ENCODE measurements around the gene AOC1. TPM values are rescaled to one million over a fixed set of nuclear protein-coding genes. Genes with fewer than 3 reads are reported as not detected.

Gene AOC1
- total and polyA plus RNA-seq, 4 donors = 0.01 to 0.08 TPM; not detected in 2

DNA sequence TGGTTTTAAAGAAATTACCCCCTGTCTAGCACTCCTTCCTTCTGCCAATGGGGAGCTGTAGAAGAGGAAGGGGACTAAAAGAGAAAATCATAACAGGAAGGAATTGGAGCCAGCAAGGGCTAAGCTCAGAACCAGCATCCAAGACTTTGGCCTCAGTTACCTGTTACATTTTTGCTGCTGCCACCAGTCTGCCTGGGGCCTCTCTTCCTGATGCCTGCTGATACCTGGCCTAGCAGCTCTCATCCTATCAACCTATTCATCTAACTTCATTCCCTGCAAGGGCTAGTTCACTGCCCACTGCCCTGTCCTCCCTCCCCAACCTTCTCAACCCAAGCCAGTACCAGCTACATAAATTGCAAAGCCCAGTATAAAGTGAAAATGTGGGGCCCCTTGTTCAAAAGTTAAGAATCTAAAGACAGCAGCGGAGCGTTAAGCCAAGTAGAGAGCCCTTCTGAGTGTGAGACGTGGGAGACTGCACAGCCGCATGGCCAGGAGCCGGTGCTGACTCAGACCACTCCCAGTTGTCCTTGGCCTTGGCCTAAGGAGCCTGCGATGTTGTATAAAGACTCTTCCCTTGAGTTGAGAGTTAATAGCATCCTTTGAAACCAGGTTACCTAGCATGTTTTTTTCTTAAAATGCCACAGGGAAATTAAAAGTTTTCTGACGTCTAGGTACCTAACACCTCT, 13.2 kb upstream of the AOC1 start (continued):
- TF ChIP-seq, protein P1, sequence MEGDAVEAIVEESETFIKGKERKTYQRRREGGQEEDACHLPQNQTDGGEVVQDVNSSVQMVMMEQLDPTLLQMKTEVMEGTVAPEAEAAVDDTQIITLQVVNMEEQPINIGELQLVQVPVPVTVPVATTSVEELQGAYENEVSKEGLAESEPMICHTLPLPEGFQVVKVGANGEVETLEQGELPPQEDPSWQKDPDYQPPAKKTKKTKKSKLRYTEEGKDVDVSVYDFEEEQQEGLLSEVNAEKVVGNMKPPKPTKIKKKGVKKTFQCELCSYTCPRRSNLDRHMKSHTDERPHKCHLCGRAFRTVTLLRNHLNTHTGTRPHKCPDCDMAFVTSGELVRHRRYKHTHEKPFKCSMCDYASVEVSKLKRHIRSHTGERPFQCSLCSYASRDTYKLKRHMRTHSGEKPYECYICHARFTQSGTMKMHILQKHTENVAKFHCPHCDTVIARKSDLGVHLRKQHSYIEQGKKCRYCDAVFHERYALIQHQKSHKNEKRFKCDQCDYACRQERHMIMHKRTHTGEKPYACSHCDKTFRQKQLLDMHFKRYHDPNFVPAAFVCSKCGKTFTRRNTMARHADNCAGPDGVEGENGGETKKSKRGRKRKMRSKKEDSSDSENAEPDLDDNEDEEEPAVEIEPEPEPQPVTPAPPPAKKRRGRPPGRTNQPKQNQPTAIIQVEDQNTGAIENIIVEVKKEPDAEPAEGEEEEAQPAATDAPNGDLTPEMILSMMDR (IDR thresholded peaks at IDR 0.05; ENCODE audit: low read depth, low read length, missing input control) = no peak
- TF ChIP-seq HNF4G (IDR thresholded peaks at IDR 0.05) (no peak), RAD21 (IDR thresholded peaks at IDR 0.05) (no peak)
- TF ChIP-seq, protein P2, sequence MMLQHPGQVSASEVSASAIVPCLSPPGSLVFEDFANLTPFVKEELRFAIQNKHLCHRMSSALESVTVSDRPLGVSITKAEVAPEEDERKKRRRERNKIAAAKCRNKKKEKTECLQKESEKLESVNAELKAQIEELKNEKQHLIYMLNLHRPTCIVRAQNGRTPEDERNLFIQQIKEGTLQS (IDR thresholded peaks at IDR 0.05) = no peak

DNA sequence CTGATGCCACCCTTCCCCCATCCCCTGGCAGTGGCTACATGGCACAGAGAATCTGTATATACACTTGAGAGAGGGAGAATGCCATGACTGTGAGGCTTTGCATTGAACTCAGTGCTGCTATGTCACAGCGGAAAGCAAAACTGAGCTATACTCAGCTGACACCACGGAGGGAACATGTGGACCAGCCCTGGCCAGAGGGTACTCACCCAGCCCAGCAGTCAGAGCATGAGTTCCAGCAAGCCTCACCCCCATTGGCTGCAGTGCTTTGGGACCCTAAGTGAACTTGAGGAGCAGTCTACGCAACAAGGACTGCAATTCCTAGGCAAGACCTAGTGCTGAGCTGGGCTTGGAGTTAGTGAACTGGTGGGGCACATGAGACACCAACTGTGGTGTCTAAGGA, 10.3 kb upstream of the AOC1 start:
- no peak for DNase-seq (ENCODE audit: low spot score)
- 96% methylated on average over 3 of the region's 3 CpGs for WGBS

DNA sequence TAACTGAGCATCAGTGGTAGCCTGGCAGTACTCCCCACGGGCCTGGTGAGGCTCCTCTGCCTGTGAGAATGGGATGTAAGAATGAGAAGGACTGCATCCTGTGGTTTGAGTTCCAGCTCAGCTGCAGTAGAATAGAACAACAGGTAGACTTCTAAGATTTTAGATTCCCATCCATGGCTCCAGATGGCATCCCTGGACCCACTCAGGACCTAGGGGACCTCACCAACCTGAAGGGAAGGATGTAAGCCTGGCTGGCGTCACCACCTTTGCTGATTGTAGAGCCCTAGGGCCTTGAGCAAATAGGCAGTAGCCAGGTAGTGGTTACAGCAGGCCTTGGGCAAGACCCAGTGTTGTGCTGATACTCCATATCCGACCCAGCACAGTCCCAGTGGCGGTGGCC, 9.6 kb upstream of the AOC1 start:
- WGBS = 69% methylated on average over 4 of the region's 4 CpGs
- peaks cover 0 to 8% (median 0%) of the 10 kb centered on the region in 4 donors for H3K9me3 ChIP-seq (ENCODE audit: control insufficient read depth in 4 of 4, low read length in 3 of 4)
- DNase-seq (ENCODE audit: low spot score) = no peak
- no peaks in the 10 kb centered on the region for H3K4me1 ChIP-seq (ENCODE audit: control insufficient read depth in 4 of 4, insufficient read depth in 4 of 4, low read length in 3 of 4)
- H3K9ac ChIP-seq (ENCODE audit: low read depth in 1 of 2, low read length in 2 of 2) = no peak overlapping the region
- no peaks in the 10 kb centered on the region for H3K27me3 ChIP-seq (ENCODE audit: control insufficient read depth in 4 of 4, insufficient read depth in 4 of 4, low read length in 3 of 4)
- H3K4me3 ChIP-seq (ENCODE audit: low read depth in 1 of 3, low read length in 3 of 3) = no peak overlapping the region
- no peaks in the 10 kb centered on the region for H3K36me3 ChIP-seq (ENCODE audit: control insufficient read depth in 4 of 4, insufficient read depth in 3 of 4, low read depth in 1 of 4, low read length in 3 of 4)
- no peak overlapping the region for H3K27ac ChIP-seq (ENCODE audit: low read depth in 1 of 2, low read length in 2 of 2)
- TF ChIP-seq, protein P3, sequence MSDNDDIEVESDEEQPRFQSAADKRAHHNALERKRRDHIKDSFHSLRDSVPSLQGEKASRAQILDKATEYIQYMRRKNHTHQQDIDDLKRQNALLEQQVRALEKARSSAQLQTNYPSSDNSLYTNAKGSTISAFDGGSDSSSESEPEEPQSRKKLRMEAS (IDR thresholded peaks at IDR 0.05) = no peak
- TF ChIP-seq RAD21 (IDR thresholded peaks at IDR 0.05) (no peak), FOXA1 (IDR thresholded peaks at IDR 0.05) (no peak), SP1 (IDR thresholded peaks at IDR 0.05) (no peak), NR2F2 (IDR thresholded peaks at IDR 0.05) (no peak), HNF4A (conservative IDR thresholded peaks at IDR 0.05) (no peak), JUND (IDR thresholded peaks at IDR 0.05) (no peak), YY1 (IDR thresholded peaks at IDR 0.05) (no peak), GABPA (IDR thresholded peaks at IDR 0.05 in 1 of 2, conservative IDR thresholded peaks at IDR 0.05 in 1 of 2) (no peak)
- TF ChIP-seq, protein P4, sequence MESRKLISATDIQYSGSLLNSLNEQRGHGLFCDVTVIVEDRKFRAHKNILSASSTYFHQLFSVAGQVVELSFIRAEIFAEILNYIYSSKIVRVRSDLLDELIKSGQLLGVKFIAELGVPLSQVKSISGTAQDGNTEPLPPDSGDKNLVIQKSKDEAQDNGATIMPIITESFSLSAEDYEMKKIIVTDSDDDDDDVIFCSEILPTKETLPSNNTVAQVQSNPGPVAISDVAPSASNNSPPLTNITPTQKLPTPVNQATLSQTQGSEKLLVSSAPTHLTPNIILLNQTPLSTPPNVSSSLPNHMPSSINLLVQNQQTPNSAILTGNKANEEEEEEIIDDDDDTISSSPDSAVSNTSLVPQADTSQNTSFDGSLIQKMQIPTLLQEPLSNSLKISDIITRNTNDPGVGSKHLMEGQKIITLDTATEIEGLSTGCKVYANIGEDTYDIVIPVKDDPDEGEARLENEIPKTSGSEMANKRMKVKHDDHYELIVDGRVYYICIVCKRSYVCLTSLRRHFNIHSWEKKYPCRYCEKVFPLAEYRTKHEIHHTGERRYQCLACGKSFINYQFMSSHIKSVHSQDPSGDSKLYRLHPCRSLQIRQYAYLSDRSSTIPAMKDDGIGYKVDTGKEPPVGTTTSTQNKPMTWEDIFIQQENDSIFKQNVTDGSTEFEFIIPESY (IDR thresholded peaks at IDR 0.05) = no peak
- TF ChIP-seq, protein P5, sequence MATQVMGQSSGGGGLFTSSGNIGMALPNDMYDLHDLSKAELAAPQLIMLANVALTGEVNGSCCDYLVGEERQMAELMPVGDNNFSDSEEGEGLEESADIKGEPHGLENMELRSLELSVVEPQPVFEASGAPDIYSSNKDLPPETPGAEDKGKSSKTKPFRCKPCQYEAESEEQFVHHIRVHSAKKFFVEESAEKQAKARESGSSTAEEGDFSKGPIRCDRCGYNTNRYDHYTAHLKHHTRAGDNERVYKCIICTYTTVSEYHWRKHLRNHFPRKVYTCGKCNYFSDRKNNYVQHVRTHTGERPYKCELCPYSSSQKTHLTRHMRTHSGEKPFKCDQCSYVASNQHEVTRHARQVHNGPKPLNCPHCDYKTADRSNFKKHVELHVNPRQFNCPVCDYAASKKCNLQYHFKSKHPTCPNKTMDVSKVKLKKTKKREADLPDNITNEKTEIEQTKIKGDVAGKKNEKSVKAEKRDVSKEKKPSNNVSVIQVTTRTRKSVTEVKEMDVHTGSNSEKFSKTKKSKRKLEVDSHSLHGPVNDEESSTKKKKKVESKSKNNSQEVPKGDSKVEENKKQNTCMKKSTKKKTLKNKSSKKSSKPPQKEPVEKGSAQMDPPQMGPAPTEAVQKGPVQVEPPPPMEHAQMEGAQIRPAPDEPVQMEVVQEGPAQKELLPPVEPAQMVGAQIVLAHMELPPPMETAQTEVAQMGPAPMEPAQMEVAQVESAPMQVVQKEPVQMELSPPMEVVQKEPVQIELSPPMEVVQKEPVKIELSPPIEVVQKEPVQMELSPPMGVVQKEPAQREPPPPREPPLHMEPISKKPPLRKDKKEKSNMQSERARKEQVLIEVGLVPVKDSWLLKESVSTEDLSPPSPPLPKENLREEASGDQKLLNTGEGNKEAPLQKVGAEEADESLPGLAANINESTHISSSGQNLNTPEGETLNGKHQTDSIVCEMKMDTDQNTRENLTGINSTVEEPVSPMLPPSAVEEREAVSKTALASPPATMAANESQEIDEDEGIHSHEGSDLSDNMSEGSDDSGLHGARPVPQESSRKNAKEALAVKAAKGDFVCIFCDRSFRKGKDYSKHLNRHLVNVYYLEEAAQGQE (IDR thresholded peaks at IDR 0.05) = no peak

More for the DNA sequence above, 10.3 kb upstream of the AOC1 start:
- Histone ChIP-seq H3K4me3 (ENCODE audit: low read depth in 1 of 3, low read length in 3 of 3) (no peak overlapping the region), H3K4me1 (ENCODE audit: control insufficient read depth in 4 of 4, insufficient read depth in 4 of 4, low read length in 3 of 4) (no peaks in the 10 kb centered on the region), H3K27me3 (ENCODE audit: control insufficient read depth in 4 of 4, insufficient read depth in 4 of 4, low read length in 3 of 4) (no peaks in the 10 kb centered on the region), H3K9ac (ENCODE audit: low read depth in 1 of 2, low read length in 2 of 2) (no peak overlapping the region), H3K36me3 (ENCODE audit: control insufficient read depth in 4 of 4, insufficient read depth in 3 of 4, low read depth in 1 of 4, low read length in 3 of 4) (no peaks in the 10 kb centered on the region), H3K9me3 (ENCODE audit: control insufficient read depth in 4 of 4, low read length in 3 of 4) (peaks cover 0 to 8% (median 0%) of the 10 kb centered on the region in 4 donors), H3K27ac (ENCODE audit: low read depth in 1 of 2, low read length in 2 of 2) (no peak overlapping the region)
- TF ChIP-seq, protein P1 (IDR thresholded peaks at IDR 0.05; ENCODE audit: low read depth, low read length, missing input control) = no peak
- TF ChIP-seq YY1 (IDR thresholded peaks at IDR 0.05) = no peak
- TF ChIP-seq RXRA (IDR thresholded peaks at IDR 0.05) = no peak
- TF ChIP-seq HNF4G (IDR thresholded peaks at IDR 0.05) = no peak
- TF ChIP-seq, protein P2 (IDR thresholded peaks at IDR 0.05) = no peak
- no peak for TF ChIP-seq JUND (IDR thresholded peaks at IDR 0.05)
- no peak for TF ChIP-seq EGR1 (IDR thresholded peaks at IDR 0.05; ENCODE audit: low read depth in 2 of 2)
- TF ChIP-seq NR2F2 (IDR thresholded peaks at IDR 0.05) = no peak
- TF ChIP-seq FOXA1 (IDR thresholded peaks at IDR 0.05) = no peak

Measured in liver (tissue), 9 donors.